ENCODE data around the gene SLC35A1. TPM values are rescaled to one million over a fixed set of nuclear protein-coding genes. Genes with fewer than 3 reads are reported as not detected.

The SLC35A1 gene
- total and polyA plus RNA-seq, 2 of the 8 experiments (the other 6 are each of a cell fraction or from before 2014, with no cell fraction given), result 4.7 to 9.2 TPM

GRCh38 chr6:87498048-87498447 is 25.3 kb downstream of the SLC35A1 start:
- H3K18ac ChIP-seq (ENCODE audit: extremely low read depth, low read length), result no peak overlapping the region
- no peak overlapping the region for H3K4me3 ChIP-seq (ENCODE audit: extremely low read depth in 1 of 4, insufficient read depth in 2 of 4, low read depth in 3 of 4, low read length in 4 of 4)
- no peak overlapping the region for H2BK20ac ChIP-seq (ENCODE audit: low read length)
- H2BK15ac ChIP-seq (ENCODE audit: low read length), result no peak overlapping the region
- no peak overlapping the region for H2BK120ac ChIP-seq (replicated peaks; ENCODE audit: low read depth, low read length)
- POLR2A ChIA-PET (ENCODE audit: partially characterized antibody), result no interaction called here
- H3K36me3 ChIP-seq (ENCODE audit: control insufficient read depth in 2 of 4, insufficient read depth in 4 of 4, low read length in 3 of 4), result no peaks in the 10 kb centered on the region
- no peak overlapping the region for H4K5ac ChIP-seq (ENCODE audit: insufficient read length, low read depth, low read length)
- no peak overlapping the region for H2BK5ac ChIP-seq (ENCODE audit: low read depth, low read length)
- CTCF ChIA-PET (ENCODE audit: partially characterized antibody), result no interaction called here
- H3K9ac ChIP-seq (replicated peaks in 1 of 4; ENCODE audit: extremely low read depth in 1 of 4, low read depth in 3 of 4, low read length in 3 of 4), result no peak overlapping the region
- H3K23me2 ChIP-seq (ENCODE audit: low read depth, low read length), result no peaks in the 10 kb centered on the region
- no peak overlapping the region for H2BK12ac ChIP-seq (ENCODE audit: low read depth, low read length)
- no peak for FAIRE-seq
- no peak overlapping the region for H4K91ac ChIP-seq (replicated peaks; ENCODE audit: insufficient read length, low read length)
- H3K4me1 ChIP-seq (replicated peaks in 1 of 4; ENCODE audit: control insufficient read depth in 3 of 4, insufficient read depth in 4 of 4, low read length in 3 of 4), result no peaks in the 10 kb centered on the region
- no peak overlapping the region for H3K23ac ChIP-seq (ENCODE audit: insufficient read length)
- no peaks in the 10 kb centered on the region for H3K9me3 ChIP-seq (ENCODE audit: insufficient read depth in 2 of 2, low read depth in 1 of 2, low read length in 1 of 2)
- H3K79me1 ChIP-seq (ENCODE audit: low read depth, low read length), result no peaks in the 10 kb centered on the region
- no peaks in the 10 kb centered on the region for H3K79me2 ChIP-seq (ENCODE audit: control insufficient read depth in 1 of 2, insufficient read depth in 2 of 2, low read length in 2 of 2)
- H3K4ac ChIP-seq (replicated peaks; ENCODE audit: insufficient read length, low read depth, low read length), result no peak overlapping the region
- H3K4me2 ChIP-seq (ENCODE audit: insufficient read depth in 1 of 2, low read depth in 2 of 2, low read length in 2 of 2), result no peak overlapping the region
- no peak overlapping the region for H3K27ac ChIP-seq (ENCODE audit: low read depth, low read length)
- H3K56ac ChIP-seq (replicated peaks; ENCODE audit: insufficient read length, low read depth, low read length), result no peak overlapping the region
- H3K27me3 ChIP-seq (replicated peaks in 1 of 4; ENCODE audit: control insufficient read depth in 3 of 4, extremely low read depth in 1 of 4, insufficient read depth in 3 of 4, low read length in 3 of 4), result no peaks in the 10 kb centered on the region
- no peak overlapping the region for H2AFZ ChIP-seq (ENCODE audit: low read length)
- no peak overlapping the region for H2AK5ac ChIP-seq (ENCODE audit: low read depth, low read length)
- TF ChIP-seq POLR2AphosphoS5 (IDR thresholded peaks at IDR 0.05; ENCODE audit: low read depth, low read length), result no peak
- TF ChIP-seq EGR1 (IDR thresholded peaks at IDR 0.05; ENCODE audit: borderline replicate concordance, low read depth, low read length), result no peak
- TF ChIP-seq CTBP2 (IDR thresholded peaks at IDR 0.05; ENCODE audit: borderline replicate concordance, insufficient read depth, insufficient read length, low read length), result no peak
- no peak for TF ChIP-seq ATF3 (IDR thresholded peaks at IDR 0.05; ENCODE audit: insufficient read depth, low read depth, low read length)
- no peak for TF ChIP-seq RXRA (IDR thresholded peaks at IDR 0.05; ENCODE audit: insufficient read depth, low read depth, low read length)
- TF ChIP-seq CBX8 (IDR thresholded peaks at IDR 0.05; ENCODE audit: borderline replicate concordance, low read depth, low read length), result no peak
- TF ChIP-seq JUN (IDR thresholded peaks at IDR 0.05; ENCODE audit: low read depth, low read length), result no peak
- no peak for TF ChIP-seq RFX5 (IDR thresholded peaks at IDR 0.05; ENCODE audit: borderline replicate concordance, low read depth, low read length)
- TF ChIP-seq SRF (IDR thresholded peaks at IDR 0.05; ENCODE audit: low read depth, low read length), result no peak
- TF ChIP-seq CEBPB (IDR thresholded peaks at IDR 0.05; ENCODE audit: low read depth, low read length), result no peak
- H4K8ac ChIP-seq (ENCODE audit: extremely low read depth, insufficient read depth, low read length), result no peak overlapping the region
- H4K20me1 ChIP-seq (replicated peaks in 1 of 2; ENCODE audit: control insufficient read depth in 1 of 2, insufficient read depth in 2 of 2, low read length in 2 of 2), result peaks cover 0 to 2% of the 10 kb centered on the region in 2 experiments
- no peak for DNase-seq (ENCODE audit: low read depth in 1 of 2, low spot score in 2 of 2)
- no peak overlapping the region for H3K14ac ChIP-seq (ENCODE audit: insufficient read length)

Measured in H1 (cell line).